HEK293T (cell line): ENCODE measurements around the gene ACVR2A.

Experiments
- CTCF ChIA-PET: fragments of 350-600 bp; formaldehyde crosslinking; extraction: SDS; loops from one replicate; lab custom pipeline; 2021; ENCODE audit warnings: antibody characterized with exemption, inconsistent platforms; lab: Yijun Ruan, JAX
- POLR2A ChIA-PET: fragments of 350-600 bp; formaldehyde crosslinking; extraction: SDS; loops from one replicate; lab custom pipeline; 2020; ENCODE audit warnings: antibody characterized with exemption, inconsistent platforms; lab: Yijun Ruan, JAX
- DNase-seq: peaks from one replicate; pipeline ENCODE4 v3.0.0; 2012; ENCODE audit warnings: mixed read lengths; ENCODE audit errors: extremely low spot score
- ARNT ChIP-seq: fragments of 450-650 bp; IDR thresholded peaks from 2 replicates; pipeline ENCODE4 v1.6.1; 2017; ENCODE audit warnings: mild to moderate bottlenecking
- BHLHE40 ChIP-seq: fragments of 450-650 bp; IDR thresholded peaks from 2 replicates; pipeline ENCODE4 v1.6.1; 2016; ENCODE audit warnings: mild to moderate bottlenecking, moderate library complexity, borderline replicate concordance
- CTBP1 ChIP-seq: fragments of 450-650 bp; IDR thresholded peaks from 2 replicates; pipeline ENCODE4 v1.6.1; 2016; ENCODE audit warnings: borderline replicate concordance
- ELF4 ChIP-seq: fragments of 450-650 bp; IDR thresholded peaks from 2 replicates; pipeline ENCODE4 v1.6.1; 2017; ENCODE audit warnings: antibody characterized with exemption
- FOXA1 ChIP-seq: fragments of 450-650 bp; IDR thresholded peaks from 2 replicates; pipeline ENCODE4 v1.6.1; 2016; ENCODE audit warnings: mild to moderate bottlenecking
- FOXK2 ChIP-seq: fragments of 450-650 bp; IDR thresholded peaks from 2 replicates; pipeline ENCODE4 v1.6.1; 2016; ENCODE audit warnings: mild to moderate bottlenecking
- FOXM1 ChIP-seq: fragments of 450-650 bp; IDR thresholded peaks from 2 replicates; pipeline ENCODE4 v1.6.1; 2017; ENCODE audit warnings: mild to moderate bottlenecking, borderline replicate concordance
- HDGF ChIP-seq: fragments of 450-650 bp; IDR thresholded peaks from 2 replicates; pipeline ENCODE4 v1.6.1; 2017; ENCODE audit warnings: antibody characterized with exemption, borderline replicate concordance
- L3MBTL2 ChIP-seq: fragments of 450-650 bp; conservative IDR thresholded peaks from 2 replicates; pipeline ENCODE4 v1.6.1; 2016; ENCODE audit warnings: mild to moderate bottlenecking
- LEF1 ChIP-seq: fragments of 450-650 bp; IDR thresholded peaks from 2 replicates; pipeline ENCODE4 v1.6.1; 2017; ENCODE audit warnings: mild to moderate bottlenecking, borderline replicate concordance
- NFRKB ChIP-seq: fragments of 450-650 bp; IDR thresholded peaks from 2 replicates; pipeline ENCODE4 v1.6.1; 2016; ENCODE audit warnings: mild to moderate bottlenecking, moderate library complexity
- PKNOX1 ChIP-seq: fragments of 450-650 bp; IDR thresholded peaks from 2 replicates; pipeline ENCODE4 v1.6.1; 2016
- SP1 ChIP-seq: fragments of 450-650 bp; IDR thresholded peaks from 2 replicates; pipeline ENCODE4 v1.6.1; 2017
- SUZ12 ChIP-seq: fragments of 450-650 bp; IDR thresholded peaks from 2 replicates; pipeline ENCODE4 v1.6.1; 2016; ENCODE audit warnings: mild to moderate bottlenecking
- TARDBP ChIP-seq: fragments of 450-650 bp; IDR thresholded peaks from 2 replicates; pipeline ENCODE4 v1.6.1; 2016
- ZNF384 ChIP-seq: fragments of 450-650 bp; IDR thresholded peaks from 2 replicates; pipeline ENCODE4 v1.6.1; 2016

Gene ACVR2A

DNA sequence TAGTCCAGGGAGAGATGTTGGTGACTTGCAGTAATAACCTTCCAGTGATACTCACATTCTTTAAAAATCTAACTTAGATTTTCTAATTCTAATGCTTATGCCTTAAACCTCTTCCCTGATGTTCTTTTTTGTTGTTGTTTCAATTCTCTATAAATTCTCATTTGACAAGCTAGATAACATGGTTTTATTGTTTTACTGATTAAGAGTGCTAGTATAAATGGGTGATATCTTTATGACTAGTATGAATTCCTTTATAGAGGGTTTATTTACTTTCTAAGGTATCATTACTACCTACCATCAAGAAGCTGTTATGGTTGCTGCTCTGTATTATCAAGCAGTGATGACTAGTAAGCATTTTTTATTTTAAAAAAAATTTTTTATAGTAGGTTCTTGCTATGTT is 35.0 kb downstream of the ACVR2A start:
- ChIA-PET CTCF (no interaction called here), POLR2A (no interaction called here)
- TF ChIP-seq LEF1 = no peak
- peak; percentile 64 for TF ChIP-seq PKNOX1
- no peak for TF ChIP-seq ELF4
- no peak for TF ChIP-seq FOXK2
- DNase-seq = no peak

DNA sequence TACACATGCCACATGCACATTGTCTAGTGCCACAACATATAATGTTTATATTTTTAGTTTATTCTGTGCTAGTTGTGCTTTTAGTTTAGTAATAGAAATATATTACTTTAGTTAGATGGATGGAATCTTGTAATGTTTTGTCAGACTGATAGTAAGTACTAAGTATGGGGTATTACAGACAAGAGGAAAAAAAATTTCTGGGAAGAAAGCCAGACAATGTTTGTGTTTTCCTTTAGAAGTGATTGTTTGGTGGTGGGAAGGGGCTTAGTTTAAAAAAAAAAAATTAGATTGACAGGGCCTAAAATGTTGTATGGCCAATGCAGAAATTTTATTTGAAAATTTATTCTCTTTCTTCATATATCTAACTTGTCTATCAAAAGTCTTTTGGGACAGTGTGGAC is 37.8 kb downstream of the ACVR2A start:
- ChIA-PET POLR2A (no interaction called here), CTCF (no interaction called here)
- no peak for DNase-seq
- TF ChIP-seq FOXK2 (no peak), CTBP1 (no peak)

GRCh38 chr2:147884830-147885229 is 40.0 kb downstream of the ACVR2A start:
- no peak for DNase-seq
- no peak for TF ChIP-seq FOXA1
- TF ChIP-seq CTBP1 = no peak
- no peak for TF ChIP-seq ZNF384
- TF ChIP-seq HDGF = no peak
- no peak for TF ChIP-seq ELF4
- TF ChIP-seq FOXK2 = no peak
- no peak for TF ChIP-seq NFRKB
- TF ChIP-seq ARNT = no peak
- TF ChIP-seq L3MBTL2 = no peak
- no peak for TF ChIP-seq BHLHE40
- TF ChIP-seq SUZ12 = no peak
- CTCF ChIA-PET = no interaction called here
- POLR2A ChIA-PET = no interaction called here

GRCh38 chr2:147886136-147886535 is 41.3 kb downstream of the ACVR2A start:
- CTCF ChIA-PET = no interaction called here
- no peak for DNase-seq
- POLR2A ChIA-PET = no interaction called here
- TF ChIP-seq PKNOX1 (peak; percentile 14; the same call in 1 of the 2 replicates), BHLHE40 (no peak)

DNA sequence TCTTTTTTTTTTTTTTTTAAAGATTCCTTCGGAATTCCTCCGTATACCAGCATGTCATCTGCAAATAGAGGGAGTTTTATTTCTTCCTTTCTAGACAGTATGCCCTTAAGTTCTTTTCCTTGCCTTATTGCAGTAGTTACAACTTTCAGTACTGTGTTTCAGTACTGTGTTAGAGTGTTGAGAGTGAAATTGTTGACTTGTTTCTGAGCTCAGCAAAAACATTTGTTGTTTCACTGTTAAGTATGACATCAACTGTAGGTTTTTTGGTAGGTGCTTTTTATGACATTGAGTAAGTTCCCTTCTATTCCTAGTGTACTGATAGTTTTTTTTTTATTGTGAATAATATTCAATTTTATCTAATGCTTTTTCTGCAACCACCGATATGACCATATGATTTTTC is 43.9 kb downstream of the ACVR2A start:
- ChIA-PET POLR2A (no interaction called here), CTCF (no interaction called here)
- DNase-seq = no peak
- TF ChIP-seq ELF4 (no peak), ZNF384 (peak; percentile 52; the same call in 1 of the 2 replicates), HDGF (no peak), LEF1 (no peak), FOXM1 (no peak), NFRKB (no peak), BHLHE40 (no peak)

- DNase-seq = no peak
- TF ChIP-seq FOXK2 (no peak), NFRKB (no peak), SUZ12 (no peak), LEF1 (no peak), HDGF (no peak), SP1 (no peak), PKNOX1 (no peak), ELF4 (no peak), TARDBP (no peak), ZNF384 (no peak), ARNT (no peak), CTBP1 (no peak), BHLHE40 (no peak), FOXA1 (no peak), L3MBTL2 (no peak), FOXM1 (no peak)
- ChIA-PET POLR2A (no interaction called here), CTCF (no interaction called here)
Observed at GRCh38 chr2:147904051-147904450, 59.2 kb downstream of the ACVR2A start.

DNA sequence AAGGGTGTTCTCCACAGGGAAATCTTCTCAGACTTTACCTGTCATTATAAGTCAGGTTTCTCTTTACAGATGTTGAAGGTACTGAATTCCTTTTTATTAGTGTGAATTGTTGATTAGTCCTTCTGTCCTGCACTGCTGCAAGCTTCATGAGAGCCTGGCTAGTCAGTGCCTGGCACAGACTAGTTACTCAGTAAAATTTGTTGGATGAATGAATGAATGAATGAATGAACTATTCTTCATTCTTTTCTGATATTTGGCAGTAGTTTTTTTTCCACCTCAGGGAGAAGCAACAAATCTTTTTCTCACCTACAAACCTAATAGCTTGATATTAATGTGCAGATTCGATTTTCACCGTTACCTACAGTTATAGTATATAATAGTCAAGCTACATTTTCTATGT is 64.3 kb downstream of the ACVR2A start:
- DNase-seq = no peak
- ChIA-PET POLR2A (no interaction called here), CTCF (no interaction called here)
- TF ChIP-seq ZNF384 (no peak), FOXA1 (no peak), TARDBP (no peak), SP1 (no peak), LEF1 (no peak), SUZ12 (no peak)
